Lower leg skin (tissue), 3 donors: ENCODE measurements around the gene CWC22.

Experiments used
- POLR2A ChIP-seq, 2 donors: fragments of 450-650 bp; IDR thresholded peaks; one replicate each; pipeline ENCODE4 v1.6.1; 2016 to 2017; ENCODE audit warnings: antibody characterized with exemption in 2 of 2, mild to moderate bottlenecking in 1 of 2, moderate library complexity in 1 of 2
- TF ChIP-seq, protein P1 (sequence below), 3 donors: fragments of 450-650 bp; IDR thresholded peaks; one replicate each; pipeline ENCODE4 v1.5.1; 2016; ENCODE audit warnings: antibody characterized with exemption in 3 of 3, mild to moderate bottlenecking in 3 of 3, moderate library complexity in 2 of 3

DNA sequence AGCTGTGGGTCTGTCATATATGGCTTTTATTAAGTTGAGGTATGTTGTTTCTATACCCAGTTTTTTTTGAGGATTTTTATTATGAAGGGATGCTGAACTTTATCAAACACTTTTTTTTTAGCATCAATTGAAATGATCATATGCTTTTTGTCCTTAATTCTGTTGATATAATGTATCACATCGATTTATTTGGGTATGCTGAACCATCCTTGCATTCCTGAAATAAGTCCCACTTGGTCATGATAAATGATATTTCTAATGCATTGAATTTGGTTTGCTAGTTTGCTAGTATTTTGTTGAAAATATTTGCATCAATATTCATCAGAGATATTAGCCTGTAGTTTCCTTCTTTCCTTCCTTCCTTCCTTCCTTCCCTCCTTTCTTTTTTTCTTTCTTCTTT, 22.5 kb upstream of the CWC22 start:
- TF ChIP-seq, protein P1, sequence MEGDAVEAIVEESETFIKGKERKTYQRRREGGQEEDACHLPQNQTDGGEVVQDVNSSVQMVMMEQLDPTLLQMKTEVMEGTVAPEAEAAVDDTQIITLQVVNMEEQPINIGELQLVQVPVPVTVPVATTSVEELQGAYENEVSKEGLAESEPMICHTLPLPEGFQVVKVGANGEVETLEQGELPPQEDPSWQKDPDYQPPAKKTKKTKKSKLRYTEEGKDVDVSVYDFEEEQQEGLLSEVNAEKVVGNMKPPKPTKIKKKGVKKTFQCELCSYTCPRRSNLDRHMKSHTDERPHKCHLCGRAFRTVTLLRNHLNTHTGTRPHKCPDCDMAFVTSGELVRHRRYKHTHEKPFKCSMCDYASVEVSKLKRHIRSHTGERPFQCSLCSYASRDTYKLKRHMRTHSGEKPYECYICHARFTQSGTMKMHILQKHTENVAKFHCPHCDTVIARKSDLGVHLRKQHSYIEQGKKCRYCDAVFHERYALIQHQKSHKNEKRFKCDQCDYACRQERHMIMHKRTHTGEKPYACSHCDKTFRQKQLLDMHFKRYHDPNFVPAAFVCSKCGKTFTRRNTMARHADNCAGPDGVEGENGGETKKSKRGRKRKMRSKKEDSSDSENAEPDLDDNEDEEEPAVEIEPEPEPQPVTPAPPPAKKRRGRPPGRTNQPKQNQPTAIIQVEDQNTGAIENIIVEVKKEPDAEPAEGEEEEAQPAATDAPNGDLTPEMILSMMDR (IDR thresholded peaks at IDR 0.05), result no peak
- TF ChIP-seq POLR2A (IDR thresholded peaks at IDR 0.05), result no peak
